Measurements from ENCODE around the gene HOXC10. TPM values are rescaled to one million over a fixed set of nuclear protein-coding genes. Genes with fewer than 3 reads are reported as not detected.

The HOXC10 gene
- total RNA-seq (2022; extraction: Qiagen RNA extraction) = 2.8 to 3.2 TPM (median 3.0 TPM) in 5 replicates

GRCh38 chr12:53984901-53985691 is at the start of gene HOXC10:
Gene HOXC10, plus strand, starts transcription at chr12:53985146. Its CDS starts 114 bp downstream, at chr12:53985260.

DNA sequence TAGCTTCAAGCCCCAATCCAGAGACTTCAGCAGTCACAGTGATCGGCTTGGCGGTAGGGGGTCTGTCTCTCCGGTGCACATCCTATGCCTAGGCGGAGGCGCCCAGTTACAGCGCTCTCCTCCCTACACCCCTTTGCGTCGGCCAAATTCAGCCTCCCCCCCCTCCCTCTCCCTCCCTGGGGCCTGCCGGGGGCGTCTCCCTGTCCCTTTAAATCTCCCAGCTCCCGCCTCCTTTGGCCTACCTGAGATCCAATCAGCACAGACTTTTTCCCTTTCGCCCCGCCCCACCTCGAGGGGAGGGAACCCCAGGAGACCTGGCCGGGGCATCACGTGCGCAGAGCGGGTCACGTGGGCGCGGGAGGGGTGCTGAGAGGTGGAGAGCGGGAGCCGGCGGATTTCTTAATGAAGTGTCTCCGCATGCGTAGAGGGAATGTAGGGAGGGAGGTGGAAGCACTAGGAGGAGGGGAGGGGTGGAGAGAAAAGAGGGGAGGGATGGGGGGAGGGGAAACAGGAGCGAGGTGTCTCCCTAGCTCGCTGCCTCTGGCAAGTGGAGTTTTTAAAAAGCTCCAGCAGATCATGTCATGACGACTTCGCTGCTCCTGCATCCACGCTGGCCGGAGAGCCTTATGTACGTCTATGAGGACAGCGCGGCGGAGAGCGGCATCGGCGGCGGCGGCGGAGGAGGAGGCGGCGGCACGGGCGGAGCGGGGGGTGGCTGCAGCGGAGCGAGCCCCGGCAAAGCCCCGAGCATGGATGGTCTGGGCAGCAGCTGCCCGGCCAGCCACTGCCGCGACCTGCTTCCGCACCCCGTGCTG is 46.4 kb upstream of the HOXC10 start, which contains the start of gene HOXC13:
Gene HOXC13 (plus strand): TSS at position 506 of the 815 bp plus-strand sequence. CDS start 76 bp downstream, at position 582.

GRCh38 chr12:53954694-53955035 is 30.3 kb upstream of the HOXC10 start, which contains the start of gene HOXC12:
Gene HOXC12, plus strand, starts transcription at chr12:53954903. Its CDS starts 27 bp downstream, at chr12:53954930.

DNA sequence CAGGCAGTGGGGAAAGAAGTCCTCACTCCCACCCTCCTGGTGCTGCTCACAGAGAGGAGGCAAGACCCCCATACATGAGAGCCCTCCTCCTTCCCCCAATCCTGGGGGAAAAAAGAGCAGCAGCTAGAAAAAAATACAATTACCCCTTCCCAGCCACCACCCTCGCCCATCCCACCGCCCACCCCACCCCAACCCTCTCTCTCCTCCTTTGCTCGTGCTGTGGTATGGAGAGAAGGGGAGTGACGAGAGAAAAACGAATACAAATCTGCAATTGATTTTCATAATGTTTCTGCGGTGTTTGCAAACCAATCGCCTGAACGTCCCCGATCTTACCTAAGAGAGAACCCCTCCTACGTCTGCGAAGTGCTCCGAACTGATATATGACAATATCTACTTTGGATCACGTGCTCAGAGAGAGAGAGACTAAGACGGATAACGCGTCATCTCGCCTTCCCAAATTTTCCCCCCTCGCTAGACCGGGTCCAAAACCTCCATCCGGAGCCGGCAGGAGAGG is 12.2 kb upstream of the HOXC10 start, which contains the start of gene HOXC11:
Gene HOXC11 (plus strand): TSS at position 405 of the 514 bp plus-strand sequence. CDS start 116 bp downstream, outside the sequence.

DNA sequence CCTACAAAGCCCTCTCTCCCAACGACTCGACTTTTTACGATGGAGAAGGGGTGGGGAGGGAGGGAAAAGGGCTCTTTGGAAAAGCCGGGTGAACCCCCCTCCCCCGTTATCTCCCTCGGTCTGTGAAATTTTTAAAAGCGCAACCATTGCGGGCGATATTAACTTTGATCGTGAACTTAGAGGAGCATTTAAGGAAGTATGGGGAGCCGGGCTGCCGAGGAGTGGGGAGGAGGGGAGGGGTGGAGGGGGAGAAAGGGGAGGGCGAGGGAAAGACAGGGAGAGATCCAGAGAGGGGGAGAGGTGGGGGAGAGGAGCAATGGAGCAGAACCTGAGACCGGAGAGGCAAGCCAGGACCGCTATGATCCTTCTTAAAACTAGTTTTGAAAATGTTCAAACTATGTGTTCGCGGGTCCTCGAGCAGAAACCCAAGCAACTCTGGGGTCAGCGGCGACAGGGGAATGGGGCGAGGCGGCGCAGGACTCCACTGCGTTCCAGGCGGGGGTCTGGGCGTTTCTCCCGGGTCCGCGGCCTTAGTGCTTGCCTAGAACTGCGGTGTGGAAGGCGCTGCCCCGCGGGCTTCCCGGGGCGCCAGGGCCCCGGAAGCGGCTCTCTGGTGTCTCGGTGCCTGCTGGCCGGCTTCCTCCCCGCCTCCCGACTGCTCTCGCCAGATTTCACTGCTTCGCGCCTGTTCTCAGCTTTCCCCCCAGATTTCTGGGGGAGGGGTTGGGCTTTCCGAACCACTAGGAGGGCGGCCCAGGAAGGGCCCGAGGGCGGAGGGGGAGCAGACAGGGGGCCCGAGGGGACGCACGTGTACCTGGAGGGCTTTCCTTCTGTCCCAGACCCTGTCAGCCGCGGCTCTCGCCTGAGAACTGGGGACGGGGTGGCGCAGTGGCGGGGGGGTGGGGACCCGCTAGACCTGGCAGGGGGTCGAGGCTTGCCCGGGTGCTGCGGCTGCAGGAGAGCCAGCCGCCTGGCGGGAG is 10.6 kb upstream of the HOXC10 start, which contains the start of gene HOTAIR:
Gene HOTAIR (minus strand): TSS at position 871 of the 980 bp plus-strand sequence.

GRCh38 chr12:54000116-54001114 is 15.5 kb downstream of the HOXC10 start, which contains the start of gene HOXC9:
Gene HOXC9, plus strand, starts transcription at chr12:54000161. Its CDS starts 28 bp downstream, at chr12:54000189.

GRCh38 chr12:54028314-54029201 is 43.6 kb downstream of the HOXC10 start, which contains the start of gene HOXC6:
Gene HOXC6, plus strand, starts transcription at chr12:54028440. Its CDS starts 82 bp downstream, at chr12:54028522.

GRCh38 chr12:54032627-54033100 is 47.7 kb downstream of the HOXC10 start, which contains the start of gene HOXC5:
Gene HOXC5, plus strand, starts transcription at chr12:54033050. Its CDS starts 73 bp downstream, at chr12:54033123.

Other genes starting within 250 kb of the HOXC10 start
- not detected in 5 replicates for gene CISTR, start 233.2 kb upstream of the HOXC10 start, total RNA-seq (2022; extraction: Qiagen RNA extraction)
- gene HOXC13, start 46.3 kb upstream of the HOXC10 start, total RNA-seq (2022; extraction: Qiagen RNA extraction) = 24.6 to 37.6 TPM (median 28.1 TPM) in 5 replicates
- gene HOXC12, start 30.2 kb upstream of the HOXC10 start, total RNA-seq (2022; extraction: Qiagen RNA extraction) = 0.02 to 0.05 TPM (median 0.03 TPM) in 3 of 5 replicates, not detected in the others
- 0.58 to 0.82 TPM (median 0.73 TPM) in 5 replicates for gene HOXC11, start 12.0 kb upstream of the HOXC10 start, total RNA-seq (2022; extraction: Qiagen RNA extraction)
- 0.12 to 0.40 TPM (median 0.24 TPM) in 5 replicates for gene HOTAIR, start 10.2 kb upstream of the HOXC10 start, total RNA-seq (2022; extraction: Qiagen RNA extraction)
- gene HOXC9, start 15.0 kb downstream of the HOXC10 start, total RNA-seq (2022; extraction: Qiagen RNA extraction) = 12.7 to 14.9 TPM (median 14.5 TPM) in 5 replicates
- 4.9 to 6.5 TPM (median 5.8 TPM) in 5 replicates for gene HOXC8, start 23.8 kb downstream of the HOXC10 start, total RNA-seq (2022; extraction: Qiagen RNA extraction)
- gene HOXC6, start 43.3 kb downstream of the HOXC10 start, total RNA-seq (2022; extraction: Qiagen RNA extraction) = 3.9 to 5.6 TPM (median 4.8 TPM) in 5 replicates
- 0.47 to 0.88 TPM (median 0.77 TPM) in 5 replicates for gene HOXC5, start 47.9 kb downstream of the HOXC10 start, total RNA-seq (2022; extraction: Qiagen RNA extraction)
- gene HOXC4, start 68.7 kb downstream of the HOXC10 start, total RNA-seq (2022; extraction: Qiagen RNA extraction) = 2.4 to 3.6 TPM (median 3.3 TPM) in 5 replicates
- 24.3 to 32.3 TPM (median 29.7 TPM) in 5 replicates for gene SMUG1, start 203.8 kb downstream of the HOXC10 start, total RNA-seq (2022; extraction: Qiagen RNA extraction)